Measurements from ENCODE around the gene VWA8. TPM values are rescaled to one million over a fixed set of nuclear protein-coding genes. Genes with fewer than 3 reads are reported as not detected.
A peak's percentile ranks its signal among the peaks of the same experiment; 100 is the strongest.

The VWA8 gene
- total and polyA plus RNA-seq, 4 donors = 7.1 to 50.3 (median 12.4) TPM

- H3K9ac ChIP-seq (ENCODE audit: low read depth in 1 of 2, low read length in 2 of 2) = no peak overlapping the region
- TF ChIP-seq YY1 (IDR thresholded peaks at IDR 0.05) (no peak), MAX (IDR thresholded peaks at IDR 0.05) (no peak), EGR1 (IDR thresholded peaks at IDR 0.05; ENCODE audit: low read depth in 2 of 2) (no peak), TAF1 (conservative IDR thresholded peaks at IDR 0.05) (no peak)
- no peaks in the 10 kb centered on the region for H3K27me3 ChIP-seq (ENCODE audit: control insufficient read depth in 4 of 4, insufficient read depth in 4 of 4, low read length in 3 of 4)
- H3K4me3 ChIP-seq (ENCODE audit: low read depth in 1 of 3, low read length in 3 of 3) = no peak overlapping the region
- H3K9me3 ChIP-seq (ENCODE audit: control insufficient read depth in 4 of 4, low read length in 3 of 4) = no peaks in the 10 kb centered on the region
- no peaks in the 10 kb centered on the region for H3K4me1 ChIP-seq (ENCODE audit: control insufficient read depth in 4 of 4, insufficient read depth in 4 of 4, low read length in 3 of 4)
- WGBS = 98% methylated on average over 5 of the region's 5 CpGs
- DNase-seq (ENCODE audit: low spot score) = no peak
- H3K27ac ChIP-seq (ENCODE audit: low read depth in 1 of 2, low read length in 2 of 2) = no peak overlapping the region
- H3K36me3 ChIP-seq (ENCODE audit: control insufficient read depth in 4 of 4, insufficient read depth in 3 of 4, low read depth in 1 of 4, low read length in 3 of 4) = peaks cover 3 to 47% (median 43%) of the 10 kb centered on the region in 4 donors
Observed at GRCh38 chr13:41608111-41608838, 352.6 kb downstream of the VWA8 start.

GRCh38 chr13:41606646-41607045, 354.3 kb downstream of the VWA8 start:
- no peak for DNase-seq (ENCODE audit: low spot score)
- WGBS = 95% methylated on average over 2 of the region's 2 CpGs
- TF ChIP-seq HNF4G (IDR thresholded peaks at IDR 0.05) (no peak), HNF4A (conservative IDR thresholded peaks at IDR 0.05) (peak in 1 of 2 donors; percentile 30)
- no peaks in the 10 kb centered on the region for H3K27me3 ChIP-seq (ENCODE audit: control insufficient read depth in 4 of 4, insufficient read depth in 4 of 4, low read length in 3 of 4)
- no peaks in the 10 kb centered on the region for H3K9me3 ChIP-seq (ENCODE audit: control insufficient read depth in 4 of 4, low read length in 3 of 4)
- H3K9ac ChIP-seq (ENCODE audit: low read depth in 1 of 2, low read length in 2 of 2) = no peak overlapping the region
- no peak overlapping the region for H3K27ac ChIP-seq (ENCODE audit: low read depth in 1 of 2, low read length in 2 of 2)
- H3K4me1 ChIP-seq (ENCODE audit: control insufficient read depth in 4 of 4, insufficient read depth in 4 of 4, low read length in 3 of 4) = no peaks in the 10 kb centered on the region
- H3K4me3 ChIP-seq (ENCODE audit: low read depth in 1 of 3, low read length in 3 of 3) = no peak overlapping the region
- peaks cover 3 to 45% (median 43%) of the 10 kb centered on the region in 4 donors for H3K36me3 ChIP-seq (ENCODE audit: control insufficient read depth in 4 of 4, insufficient read depth in 3 of 4, low read depth in 1 of 4, low read length in 3 of 4)

GRCh38 chr13:41605319-41606285, 355.3 kb downstream of the VWA8 start:
- Histone ChIP-seq H3K9me3 (ENCODE audit: control insufficient read depth in 4 of 4, low read length in 3 of 4) (no peaks in the 10 kb centered on the region), H3K27ac (ENCODE audit: low read depth in 1 of 2, low read length in 2 of 2) (no peak overlapping the region), H3K36me3 (ENCODE audit: control insufficient read depth in 4 of 4, insufficient read depth in 3 of 4, low read depth in 1 of 4, low read length in 3 of 4) (peaks cover 3 to 41% (median 33%) of the 10 kb centered on the region in 4 donors), H3K4me1 (ENCODE audit: control insufficient read depth in 4 of 4, insufficient read depth in 4 of 4, low read length in 3 of 4) (no peaks in the 10 kb centered on the region), H3K9ac (ENCODE audit: low read depth in 1 of 2, low read length in 2 of 2) (no peak overlapping the region), H3K4me3 (ENCODE audit: low read depth in 1 of 3, low read length in 3 of 3) (no peak overlapping the region), H3K27me3 (ENCODE audit: control insufficient read depth in 4 of 4, insufficient read depth in 4 of 4, low read length in 3 of 4) (no peaks in the 10 kb centered on the region)
- WGBS = 90% methylated on average over 5 of the region's 5 CpGs
- no peak for DNase-seq (ENCODE audit: low spot score)
- TF ChIP-seq ZBTB33 (IDR thresholded peaks at IDR 0.05) (no peak), CTCF (IDR thresholded peaks at IDR 0.05; ENCODE audit: low read depth, low read length, missing input control) (no peak), FOXA2 (IDR thresholded peaks at IDR 0.05) (no peak), ATF3 (IDR thresholded peaks at IDR 0.05) (no peak), YY1 (IDR thresholded peaks at IDR 0.05) (no peak), HNF4A (conservative IDR thresholded peaks at IDR 0.05) (no peak), RXRA (IDR thresholded peaks at IDR 0.05) (no peak), EGR1 (IDR thresholded peaks at IDR 0.05; ENCODE audit: low read depth in 2 of 2) (no peak), HNF4G (IDR thresholded peaks at IDR 0.05) (no peak), FOXA1 (IDR thresholded peaks at IDR 0.05) (no peak), JUND (IDR thresholded peaks at IDR 0.05) (no peak), RAD21 (IDR thresholded peaks at IDR 0.05) (no peak), REST (IDR thresholded peaks at IDR 0.05) (no peak), NR2F2 (IDR thresholded peaks at IDR 0.05) (no peak), MAX (IDR thresholded peaks at IDR 0.05) (no peak), TAF1 (conservative IDR thresholded peaks at IDR 0.05) (no peak), SP1 (IDR thresholded peaks at IDR 0.05) (no peak)
